Activated CD4-positive, CD25-positive, alpha-beta regulatory T cell treated with anti-CD3 and anti-CD28 coated beads, Interleukin-2, amount 50 U/mL, for 72 hours (primary cell): ENCODE data around the gene CALN1.
"Not testable (repeated sequence)": the region's sequence is repeated elsewhere in the genome, so short reads cannot be mapped to it uniquely, and the experiment has no call there.

Experiments used
- DNase-seq: peaks from one replicate; pipeline ENCODE4 v3.0.0; 2021

The CALN1 gene

DNA sequence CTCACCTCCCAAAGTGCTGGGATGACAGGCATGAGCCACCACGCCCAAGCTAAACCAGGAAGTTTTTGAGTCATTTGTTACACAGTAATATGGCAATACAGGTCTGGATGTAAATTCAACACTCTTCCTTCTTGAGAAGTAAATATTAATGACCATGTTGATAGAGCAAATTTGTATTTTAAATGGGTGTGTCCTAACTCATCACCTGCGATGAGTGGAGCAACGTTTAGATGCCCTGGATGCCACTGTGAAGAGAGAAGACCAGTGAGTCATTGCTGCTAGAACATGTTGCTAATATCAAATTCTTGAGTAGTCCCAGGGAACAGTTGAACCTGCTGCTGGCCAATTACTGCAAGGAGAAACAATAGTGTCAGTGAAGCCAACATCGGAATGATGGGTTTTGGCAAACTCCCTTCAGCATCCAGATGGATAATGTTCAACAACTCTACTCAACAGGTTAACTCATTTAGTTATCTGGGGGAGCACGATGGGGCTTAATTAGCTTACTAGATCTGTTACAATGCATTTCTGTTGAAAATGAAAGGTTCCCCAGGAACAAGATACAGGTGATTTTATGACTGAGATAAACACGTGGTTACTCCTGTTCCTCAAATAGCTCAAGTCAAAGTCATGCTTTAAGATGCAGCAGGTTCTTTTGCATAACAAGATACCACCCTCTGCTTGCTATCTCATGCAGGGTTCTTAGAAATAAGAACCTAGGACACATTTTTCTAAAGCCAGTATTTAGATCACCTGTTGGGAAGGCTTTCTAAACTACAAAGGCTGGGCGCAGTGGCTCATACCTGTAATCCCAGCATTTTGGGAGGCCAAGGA is 146.8 kb downstream of the CALN1 start:
- no peak for DNase-seq

DNA sequence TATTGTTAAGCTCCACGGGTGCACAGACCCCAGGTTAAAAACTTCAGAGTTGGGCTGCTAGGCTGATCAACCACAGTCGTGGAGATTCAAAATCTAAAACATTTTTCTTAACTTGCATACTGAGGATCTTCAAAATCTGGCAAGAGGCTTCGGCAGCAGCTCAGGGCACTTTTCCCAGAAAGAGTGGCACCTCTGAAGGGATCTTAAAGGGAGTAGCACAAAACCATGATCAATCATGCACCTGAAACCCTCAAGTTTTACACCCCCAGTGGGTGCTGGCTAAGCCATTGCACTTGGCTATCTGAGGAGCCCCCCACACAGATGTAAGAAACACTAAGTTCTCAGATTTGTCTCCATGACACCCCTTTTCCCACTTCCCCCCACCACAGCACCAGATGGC is 151.7 kb downstream of the CALN1 start:
- DNase-seq = no peak

DNA sequence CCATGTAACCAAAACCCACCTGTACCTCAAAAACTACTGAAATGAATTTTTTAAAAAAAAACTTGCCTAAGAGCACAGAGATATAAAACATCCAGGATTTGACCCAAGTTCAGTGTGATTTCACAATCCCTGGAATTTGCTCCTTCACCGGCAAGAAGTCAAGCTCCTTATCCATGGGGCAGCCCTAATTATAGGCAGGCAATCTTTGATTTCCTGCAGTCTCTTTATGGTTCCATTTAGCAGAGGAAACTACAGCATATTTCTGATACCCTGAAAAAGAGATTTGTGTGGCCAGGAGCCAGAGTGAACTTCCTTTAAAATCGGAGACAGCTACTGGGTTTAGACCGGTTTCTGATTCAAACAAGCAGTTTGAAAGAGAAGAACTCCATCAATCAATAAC is 154.1 kb downstream of the CALN1 start:
- DNase-seq = no peak

DNA sequence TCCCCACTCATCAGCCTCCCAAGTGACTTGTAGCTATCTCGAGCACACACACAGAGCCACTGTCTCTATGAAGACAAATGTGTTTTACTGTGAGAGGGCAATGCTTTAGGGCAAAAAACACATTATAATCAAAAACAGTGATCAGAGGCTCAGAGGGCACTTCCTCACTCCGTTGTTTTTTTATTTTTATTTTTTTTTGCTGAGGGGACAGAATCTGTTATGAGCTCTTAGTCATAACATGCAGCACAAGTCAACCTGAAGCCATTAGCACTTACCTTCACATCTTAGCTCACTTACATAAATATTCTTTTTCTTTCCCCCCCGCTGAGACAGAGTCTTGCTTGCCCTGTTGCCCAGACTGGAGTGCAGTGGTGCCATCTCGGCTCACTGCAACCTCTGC is 157.7 kb downstream of the CALN1 start:
- DNase-seq = no peak

DNA sequence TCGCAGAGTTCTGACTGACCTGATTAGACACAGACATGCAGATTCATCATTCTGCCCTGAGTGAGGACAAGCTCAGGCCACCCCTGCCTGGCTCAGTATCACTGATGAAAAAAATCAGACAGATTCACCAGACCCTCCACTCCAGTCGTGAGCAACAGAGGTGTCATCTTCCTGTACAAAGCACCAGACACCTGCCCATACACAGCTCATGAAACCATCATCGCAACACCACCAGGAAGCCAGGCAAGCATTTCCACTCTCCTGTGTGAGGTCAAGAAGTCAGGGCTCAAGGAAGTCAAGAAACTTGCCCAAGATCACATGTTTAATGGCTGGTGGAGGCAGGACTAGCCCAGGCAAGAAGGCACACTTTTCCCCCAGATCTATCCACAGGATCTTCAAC is 163.0 kb downstream of the CALN1 start:
- DNase-seq = no peak

DNA sequence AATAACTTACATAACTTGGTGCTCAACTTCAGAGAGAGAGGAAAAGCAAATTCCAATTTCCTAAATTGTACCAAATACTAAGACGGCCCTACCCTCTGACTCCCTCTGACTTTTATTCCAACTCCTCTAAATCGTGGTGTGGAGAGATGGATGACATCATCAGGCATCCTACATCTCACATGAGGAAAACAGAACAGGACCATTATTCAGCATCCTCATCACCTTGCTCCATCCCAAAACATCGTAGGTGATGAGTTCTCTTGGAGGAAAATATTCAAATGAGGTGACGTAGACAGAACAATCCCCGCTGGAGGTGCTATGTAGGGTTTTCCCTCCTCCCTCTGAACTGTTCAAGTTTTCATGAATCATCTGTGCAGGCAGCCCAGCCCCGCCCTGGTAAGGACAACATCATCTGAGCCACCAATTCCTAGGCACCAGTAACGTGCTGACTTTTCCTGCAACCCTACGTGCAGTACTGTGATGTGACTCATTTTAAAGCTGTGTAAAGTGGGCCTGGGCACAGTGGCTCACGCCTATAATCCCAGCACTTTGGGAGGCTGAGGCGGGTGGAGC is 167.2 kb downstream of the CALN1 start:
- DNase-seq = no peak

DNA sequence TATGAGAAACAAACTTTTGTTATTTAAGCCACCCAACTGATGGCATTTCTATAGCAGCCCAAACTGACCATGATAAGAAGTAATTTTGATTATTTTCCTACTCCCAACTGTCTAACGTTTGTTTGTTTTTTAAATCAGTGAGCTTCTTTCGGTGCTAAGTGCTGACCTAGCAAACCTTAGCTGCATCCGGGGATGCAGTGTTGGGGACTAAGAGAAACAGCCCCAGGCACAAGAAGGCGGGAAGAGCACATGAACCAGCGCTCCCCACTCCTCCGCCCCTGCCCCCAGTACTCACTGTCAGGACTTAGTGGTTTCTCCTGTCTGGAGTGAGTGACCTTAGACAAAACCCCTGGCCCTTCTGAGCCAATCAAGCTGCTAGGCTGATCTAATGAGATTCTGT is 168.8 kb downstream of the CALN1 start:
- no peak for DNase-seq

DNA sequence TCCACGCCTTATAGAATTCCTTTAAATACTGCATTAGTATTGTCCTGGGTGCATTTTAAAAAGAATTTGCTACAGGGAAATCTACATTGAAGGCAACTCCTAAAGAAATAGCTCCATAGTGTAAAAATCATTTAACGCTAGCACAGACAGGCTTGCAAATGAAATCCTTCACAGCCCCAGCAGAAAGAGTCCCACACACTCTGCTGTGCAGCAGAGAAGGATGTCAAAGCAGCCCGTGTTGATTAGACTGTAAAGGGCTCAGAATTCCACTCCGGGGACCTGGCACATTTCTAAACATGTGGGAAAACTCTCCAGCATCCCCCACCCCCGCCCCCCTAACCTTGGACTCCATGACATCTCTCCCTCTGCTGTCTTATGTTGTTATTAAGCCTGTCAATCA is 176.8 kb downstream of the CALN1 start:
- DNase-seq = no peak

DNA sequence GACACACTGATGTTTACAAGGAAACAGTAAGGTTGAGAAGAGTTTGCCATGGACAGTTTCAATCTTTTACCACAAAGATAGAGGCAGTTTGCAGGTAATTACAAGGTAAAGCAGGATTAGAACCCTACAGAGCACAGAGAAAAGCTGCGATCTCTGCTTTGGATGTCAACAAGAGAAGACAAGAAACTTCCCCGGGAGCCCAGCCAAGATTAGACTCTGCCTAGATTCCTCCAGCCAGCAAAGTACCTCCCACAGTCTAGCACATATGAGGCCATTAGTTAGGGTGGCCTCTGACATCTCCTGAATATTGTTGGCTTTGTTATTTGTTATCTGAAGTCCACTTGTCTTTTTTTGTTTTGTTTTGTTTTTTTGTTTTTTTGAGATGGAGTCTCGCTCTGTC is 178.1 kb downstream of the CALN1 start:
- DNase-seq = no peak

DNA sequence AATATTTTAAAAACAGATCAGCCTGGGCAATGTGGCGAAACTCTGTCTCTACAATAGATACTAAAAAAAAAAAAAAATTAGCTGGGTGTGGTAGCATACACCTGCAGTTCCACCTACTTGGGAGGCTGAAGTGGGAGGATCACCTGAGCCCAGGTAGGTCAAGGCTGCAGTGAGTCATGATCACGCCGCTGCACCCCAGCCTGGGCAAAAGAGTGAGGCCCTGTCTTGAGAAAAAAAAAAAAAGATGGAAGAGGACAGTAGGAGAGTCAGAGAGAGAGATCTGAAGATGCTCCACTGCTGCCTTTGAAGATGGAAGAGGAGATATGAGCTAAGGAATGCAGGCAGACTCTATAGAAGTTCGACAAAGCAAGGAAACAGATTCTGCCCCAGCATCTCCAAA is 181.9 kb downstream of the CALN1 start:
- DNase-seq = no peak

DNA sequence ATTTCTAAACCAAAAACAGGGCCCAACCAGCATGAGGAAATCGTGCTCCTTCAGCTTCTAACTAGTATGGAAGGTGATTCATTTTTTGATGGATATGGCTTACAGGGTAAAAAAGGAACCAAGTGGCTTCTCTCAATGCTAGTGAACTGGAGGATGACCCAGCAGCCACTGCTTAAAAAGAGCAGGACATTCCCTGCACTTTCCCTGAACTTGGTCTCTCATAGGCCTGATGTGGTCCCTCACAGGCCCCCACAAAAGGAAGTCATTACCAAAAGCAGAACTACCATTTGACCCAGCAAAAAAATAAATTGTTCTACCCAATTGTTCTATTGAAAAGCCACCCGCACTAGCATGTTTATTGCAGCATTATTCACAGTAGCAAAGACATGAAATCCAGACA is 188.8 kb downstream of the CALN1 start:
- no peak for DNase-seq

DNA sequence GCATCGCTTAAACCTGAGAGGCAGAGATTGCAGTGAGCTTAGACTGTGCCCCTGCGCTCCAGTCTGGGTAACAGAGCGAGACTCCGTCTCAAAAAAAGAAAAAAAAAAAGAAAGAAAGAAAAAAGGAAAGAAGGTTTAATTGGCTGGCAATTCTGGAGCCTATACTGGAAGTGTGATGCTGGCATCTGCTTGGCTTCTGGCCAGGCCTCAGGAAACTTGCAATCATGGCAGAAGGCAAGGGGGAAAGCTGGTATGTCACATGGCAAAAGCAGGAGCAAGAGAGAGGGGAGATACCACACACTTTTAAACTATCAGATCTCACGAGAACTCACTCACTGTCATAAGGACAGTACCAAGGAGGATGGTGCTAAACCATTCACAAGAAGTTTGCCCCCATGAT is 190.0 kb downstream of the CALN1 start:
- no peak for DNase-seq

DNA sequence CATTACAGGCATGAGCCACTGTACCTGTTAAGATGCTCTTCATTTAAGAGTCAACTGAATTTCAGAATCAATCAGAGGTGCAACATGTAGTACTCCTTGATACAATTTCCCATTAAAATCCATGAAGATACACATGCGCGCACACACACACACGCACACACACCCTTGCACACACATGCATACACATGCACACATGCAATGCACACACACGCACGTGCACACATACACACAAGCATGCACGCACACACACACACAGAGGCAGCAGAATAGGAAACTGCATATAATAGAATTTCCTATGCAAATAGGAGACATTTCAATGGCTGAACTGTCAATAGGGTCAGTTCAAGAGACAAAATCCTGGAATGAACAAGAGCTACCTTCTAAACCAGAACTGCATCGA is 192.6 kb downstream of the CALN1 start:
- DNase-seq = no peak

DNA sequence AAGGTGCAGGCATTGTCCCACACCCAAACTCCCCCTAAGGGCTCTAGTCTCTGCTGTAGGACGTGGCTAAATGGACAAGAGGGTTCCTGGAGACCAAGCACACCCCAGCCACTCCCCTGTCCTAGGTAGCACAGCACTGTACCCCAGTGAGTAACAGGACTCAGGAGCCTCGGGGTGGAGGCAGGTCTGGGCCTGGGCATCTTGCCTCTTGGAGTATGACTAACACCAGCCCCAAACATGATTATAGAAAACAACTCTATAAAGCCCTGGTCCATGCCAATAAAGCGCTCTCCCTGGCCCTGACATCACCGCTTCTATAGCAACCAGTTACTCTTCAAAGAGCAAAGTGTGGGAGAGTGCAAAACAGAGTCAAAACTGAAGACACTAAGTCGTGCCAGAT is 195.0 kb downstream of the CALN1 start:
- no peak for DNase-seq

DNA sequence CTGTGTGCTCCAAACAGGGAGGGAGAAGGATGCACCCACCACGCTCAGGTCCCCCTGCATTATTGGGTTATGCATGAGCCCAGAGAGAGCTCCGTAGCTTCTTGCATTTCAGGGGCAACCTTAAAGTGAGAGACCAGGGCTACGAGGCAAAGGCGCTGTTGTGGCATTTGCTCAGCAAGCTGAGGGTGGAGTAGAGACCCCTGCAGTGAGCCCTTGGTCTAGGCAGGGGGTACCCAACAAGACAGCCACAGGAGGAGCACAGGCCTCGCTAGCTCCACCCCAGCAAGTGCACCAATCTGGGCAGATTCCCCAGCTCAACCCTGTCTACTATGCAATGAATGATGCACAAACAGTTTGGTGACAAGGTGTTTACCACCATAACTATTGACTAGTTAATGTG is 198.4 kb downstream of the CALN1 start:
- DNase-seq = no peak

DNA sequence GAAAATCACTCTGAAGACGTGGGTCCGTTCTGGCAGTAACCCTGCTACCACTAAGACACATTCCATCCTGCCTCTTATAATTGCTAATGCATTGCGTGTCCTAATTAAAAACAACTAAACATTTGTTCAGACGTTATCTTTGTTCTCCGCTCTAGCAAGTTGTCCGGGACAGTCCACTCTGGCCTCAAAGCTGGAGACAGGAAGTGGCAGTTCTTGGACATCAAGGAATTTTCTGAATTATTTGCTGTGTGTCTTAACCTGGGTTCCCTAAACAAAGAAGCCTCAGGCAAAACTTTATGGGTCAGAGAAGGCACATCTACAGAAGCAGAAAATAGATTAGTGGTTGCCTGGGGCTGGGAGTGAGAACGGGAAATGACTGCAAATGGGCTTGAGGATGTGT is 199.1 kb downstream of the CALN1 start:
- no peak for DNase-seq

DNA sequence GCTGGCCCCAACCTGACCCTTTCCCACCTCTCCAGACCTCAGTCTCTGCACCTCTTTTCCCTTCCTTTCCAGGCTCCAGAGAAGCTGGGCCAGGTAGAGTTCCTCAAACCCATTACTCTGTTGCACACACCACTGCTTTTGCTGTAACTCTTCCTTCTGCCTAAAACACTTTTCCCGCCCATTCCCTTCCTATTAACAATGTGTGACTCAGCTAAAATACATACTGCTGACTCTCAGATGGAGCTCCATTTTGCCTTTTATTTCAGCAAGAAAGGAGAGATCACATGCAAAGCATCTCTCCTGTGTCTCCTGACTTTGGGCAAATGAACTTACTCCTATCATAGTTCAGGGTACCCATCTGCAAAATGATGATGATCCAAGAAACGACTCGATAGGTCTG is 201.0 kb downstream of the CALN1 start:
- DNase-seq = no peak

DNA sequence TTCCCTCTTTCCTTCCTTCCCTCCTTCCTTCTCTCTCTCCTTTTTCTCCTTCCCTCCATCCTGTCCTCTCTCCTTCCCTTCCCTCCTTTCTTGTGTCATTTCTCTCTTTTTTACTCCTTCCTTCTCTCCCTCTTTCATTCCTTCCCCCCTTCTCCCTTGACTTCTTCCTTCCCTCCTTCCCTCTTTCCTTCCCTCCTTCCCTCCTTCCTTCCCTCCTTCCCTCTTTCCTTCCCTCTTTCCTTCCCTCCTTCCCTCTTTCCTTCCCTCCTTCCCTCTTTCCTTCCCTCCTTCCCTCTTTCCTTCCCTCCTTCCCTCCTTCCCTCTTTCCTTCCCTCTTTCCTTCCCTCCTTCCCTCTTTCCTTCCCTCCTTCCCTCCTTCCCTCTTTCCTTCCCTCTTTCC is 203.1 kb downstream of the CALN1 start:
- DNase-seq = not testable (repeated sequence)

DNA sequence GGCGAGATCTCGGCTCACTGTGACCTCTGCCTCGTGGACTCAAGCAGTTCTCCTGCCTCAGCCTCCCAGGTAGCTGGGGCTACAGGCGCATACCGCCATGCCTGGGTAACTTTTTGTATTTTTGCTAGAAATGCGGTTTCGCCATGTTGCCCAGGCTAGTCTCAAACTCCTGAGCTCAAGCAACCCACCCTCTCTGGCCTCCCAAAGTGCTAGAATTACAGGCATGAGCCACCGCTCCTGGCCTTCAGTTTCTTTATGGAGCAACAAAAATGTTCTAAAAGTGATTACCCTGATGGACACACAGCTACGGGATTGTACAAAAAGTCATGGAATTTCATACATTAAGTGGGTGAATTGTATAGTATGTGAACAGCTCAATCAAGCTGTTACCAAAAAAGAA is 216.0 kb downstream of the CALN1 start:
- DNase-seq = no peak

DNA sequence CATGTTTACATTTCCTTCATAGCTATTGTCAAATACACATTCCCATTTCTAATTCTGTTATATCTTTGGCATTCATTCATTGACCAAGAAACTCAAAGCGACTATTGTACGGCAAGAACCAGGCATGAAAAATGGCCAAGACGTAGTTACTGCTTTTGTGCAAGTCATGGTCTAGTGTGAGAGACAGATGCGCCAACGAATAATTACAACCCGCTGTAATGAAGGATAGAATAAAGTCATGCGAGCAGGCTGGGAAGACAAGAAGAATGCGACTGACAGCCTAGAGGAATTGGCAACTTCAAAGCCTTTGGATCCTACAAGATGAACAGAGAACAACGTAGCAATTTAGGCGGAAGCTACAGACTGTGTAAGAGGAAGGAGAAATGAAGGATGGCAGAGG is 221.2 kb downstream of the CALN1 start:
- DNase-seq = no peak

DNA sequence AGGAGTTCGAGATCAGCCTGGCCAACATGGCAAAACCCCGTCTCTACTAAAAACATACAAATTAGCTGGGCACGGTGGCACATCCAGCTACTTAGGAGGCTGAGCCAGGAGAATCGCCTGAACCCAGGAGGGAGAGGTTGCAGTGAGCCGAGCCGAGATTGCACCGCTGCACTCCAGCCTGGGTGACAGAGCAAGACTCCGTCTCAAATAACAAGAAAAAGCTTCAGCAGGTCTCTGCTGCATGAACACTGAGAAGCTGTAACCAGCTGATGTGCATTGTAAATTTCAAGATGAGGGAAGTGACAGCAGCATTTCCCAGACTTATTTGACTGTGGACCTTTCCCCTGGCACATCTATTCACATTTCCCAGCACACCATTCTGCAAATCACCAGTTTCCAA is 222.0 kb downstream of the CALN1 start:
- no peak for DNase-seq

DNA sequence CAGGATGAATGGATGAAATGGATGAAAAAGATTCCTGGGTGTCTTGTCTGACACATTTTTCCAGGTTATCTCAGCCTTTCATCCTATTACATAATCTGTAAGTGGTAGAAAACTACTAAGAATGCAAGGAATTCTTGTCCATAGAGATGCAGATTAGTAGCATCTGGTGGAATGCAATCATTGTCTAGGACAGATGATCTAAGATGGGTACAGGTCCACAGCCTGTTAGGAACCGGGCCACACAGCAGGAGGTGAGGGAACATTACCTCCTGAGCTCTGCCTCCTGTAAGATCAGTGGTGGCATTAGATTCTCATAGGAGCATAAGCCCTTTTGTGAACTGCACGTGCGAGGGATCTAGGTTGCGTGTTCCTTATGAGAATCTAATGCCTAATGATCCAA is 225.0 kb downstream of the CALN1 start:
- DNase-seq = no peak

DNA sequence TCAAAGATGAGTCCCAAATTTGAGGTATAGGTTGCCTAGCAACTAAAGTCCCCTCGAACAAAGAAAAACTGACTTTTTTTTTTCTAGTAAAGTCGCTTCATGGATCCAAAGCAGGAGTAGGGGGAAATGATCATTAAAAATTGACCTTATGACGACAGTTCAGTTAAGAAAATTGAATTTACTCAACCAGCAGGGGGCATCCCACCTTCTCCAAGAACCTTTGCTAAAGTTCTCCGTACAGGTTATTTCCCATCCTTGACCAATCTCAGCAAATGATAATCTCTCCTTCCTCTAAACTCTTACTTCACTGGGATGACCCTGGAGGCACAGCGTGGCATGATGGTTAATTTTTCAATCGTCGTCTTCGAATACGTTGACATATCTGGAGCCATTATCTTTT is 228.3 kb downstream of the CALN1 start:
- no peak for DNase-seq

DNA sequence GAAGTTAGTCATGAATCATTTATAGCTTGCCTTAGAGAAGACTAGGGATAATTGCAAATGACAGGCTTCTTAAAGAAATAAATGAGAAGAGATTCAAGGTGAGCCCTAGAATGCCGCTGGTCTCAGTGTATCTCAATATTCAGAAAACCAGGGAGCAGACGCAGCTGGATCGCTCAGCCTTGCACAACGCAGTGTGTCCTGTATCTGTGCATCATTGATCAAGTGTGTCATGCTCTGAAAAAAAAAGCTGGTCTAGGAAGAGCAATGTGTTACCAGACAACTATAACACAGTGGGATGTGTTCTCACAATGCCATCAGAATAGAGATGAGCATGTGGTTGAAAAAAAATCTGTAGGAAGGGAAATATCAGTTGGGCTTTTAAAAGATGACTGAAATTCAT is 230.1 kb downstream of the CALN1 start:
- DNase-seq = no peak

DNA sequence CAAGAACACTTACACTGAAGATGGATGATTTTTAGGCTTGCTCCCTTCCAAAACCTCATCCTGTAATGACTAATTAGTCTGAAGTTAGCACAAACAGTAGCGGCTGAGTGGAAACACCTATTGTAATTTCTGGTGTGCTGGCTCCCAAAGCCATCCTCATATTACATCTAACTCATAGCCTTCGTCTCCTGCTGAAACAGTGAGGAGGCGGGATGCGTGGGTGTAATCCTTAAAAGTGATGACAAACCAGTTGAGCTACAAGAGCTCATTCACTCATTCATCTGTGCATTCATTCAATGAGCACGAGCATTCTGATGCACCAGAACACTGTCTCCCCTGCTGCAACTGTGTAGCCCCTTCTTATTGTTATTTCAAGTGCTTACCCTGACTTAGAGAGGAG is 235.3 kb downstream of the CALN1 start:
- DNase-seq = no peak
